ENCODE data around the gene ABHD13.

- TF ChIP-seq CTCF (IDR thresholded peaks at IDR 0.05): no peak
- no peak for TF ChIP-seq POLR2A (IDR thresholded peaks at IDR 0.05)
Observed at GRCh38 chr13:108210551-108210950, 7.6 kb upstream of the ABHD13 start.
